A549 (cell line): ENCODE data around the gene MAP3K14. TPM values are rescaled to one million over a fixed set of nuclear protein-coding genes. Genes with fewer than 3 reads are reported as not detected.

Experiments
- ATAC-seq, 2 experiments: fragments of 200-7000 bp in 1 of 2; fragments of >200 bp in 1 of 2; cut with Nextera tagmentation in 1 of 2; cut with Tn5 transposase in 1 of 2; 3 replicates each; pipeline versions ENCODE4 v1.8.0 to v1.9.1; 2018 to 2020; ENCODE audit warnings: mild to moderate bottlenecking in 1 of 2, moderate library complexity in 1 of 2
- CTCF ChIA-PET: fragments of 300-600 bp; sonication (Branson Sonifier 250); formaldehyde crosslinking; extraction: SDS; loops from one replicate; lab custom pipeline; 2021; ENCODE audit warnings: antibody characterized with exemption, inconsistent platforms; lab: Yijun Ruan, JAX
- POLR2A ChIA-PET: fragments of 350-600 bp; formaldehyde crosslinking; extraction: SDS; loops from one replicate; lab custom pipeline; 2021; ENCODE audit warnings: antibody characterized with exemption, inconsistent platforms; lab: Yijun Ruan, JAX
- DNase-seq, 2 experiments: peaks; one replicate each; pipeline versions ENCODE4 v3.0.0 to v3.0.0-alpha.2; 2011 to 2016; ENCODE audit warnings: low read depth in 1 of 2, low spot score in 1 of 2
- FAIRE-seq: peaks from 2 replicates; lab custom pipeline; 2011; peaks lifted over from hg19 to GRCh38; lab: Jason Lieb, UNC
- H3K27ac ChIP-seq, 2 experiments: fragments of >200 bp; sonication (Bioruptor Twin); formaldehyde crosslinking; 3 replicates each; pipeline ENCODE4 v1.5.1; 2016 to 2017
- H3K4me1 ChIP-seq: fragments of >200 bp; sonication (Bioruptor Twin); formaldehyde crosslinking; 3 replicates; pipeline ENCODE4 v1.6.1; 2016
- H3K4me2 ChIP-seq: fragments of >200 bp; sonication (Bioruptor Twin); formaldehyde crosslinking; 3 replicates; pipeline ENCODE4 v1.6.1; 2016
- H3K4me3 ChIP-seq: fragments of >200 bp; sonication (Bioruptor Twin); formaldehyde crosslinking; 3 replicates; pipeline ENCODE4 v1.5.1; 2016
- H3K9me3 ChIP-seq: fragments of >200 bp; sonication (Bioruptor Twin); formaldehyde crosslinking; 3 replicates; pipeline ENCODE4 v1.6.1; 2016
- ATOH8 ChIP-seq: fragments of 250-450 bp; sonication (Bioruptor Pico); IDR thresholded peaks from 2 replicates; pipeline ENCODE4 v1.5.0; 2020; ENCODE audit warnings: low read depth, mild to moderate bottlenecking, moderate library complexity
- BHLHE40 ChIP-seq: IDR thresholded peaks from 2 replicates; pipeline ENCODE4 v1.6.1; 2012; ENCODE audit warnings: low read depth, low read length, inconsistent platforms
- CHD2 ChIP-seq: fragments of 150-350 bp; IDR thresholded peaks from 2 replicates; pipeline ENCODE4 v1.6.1; 2014; ENCODE audit warnings: low read length; ENCODE audit not compliant: partially characterized antibody
- CHD4 ChIP-seq: fragments of 200-600 bp; sonication (generic); IDR thresholded peaks from 2 replicates; pipeline ENCODE4 v1.6.1; 2016; ENCODE audit warnings: antibody characterized with exemption, mild to moderate bottlenecking, borderline replicate concordance
- ELK1 ChIP-seq: fragments of 150-350 bp; IDR thresholded peaks from 2 replicates; pipeline ENCODE4 v1.6.1; 2014; ENCODE audit warnings: low read depth, mild to moderate bottlenecking, low read length
- FOSB ChIP-seq: fragments of 250-450 bp; sonication (Bioruptor Pico); IDR thresholded peaks from 2 replicates; pipeline ENCODE4 v1.5.0; 2020; ENCODE audit warnings: mild to moderate bottlenecking, moderate library complexity
- FOSL2 ChIP-seq, 2 experiments: fragments of 450-650 bp in 1 of 2; fragments of >200 bp in 1 of 2; sonication (Bioruptor Twin) in 1 of 2; formaldehyde crosslinking; IDR thresholded peaks; 2 replicates each; pipeline versions ENCODE4 v1.5.0 to v1.6.1; 2016 to 2020; ENCODE audit warnings: mild to moderate bottlenecking in 1 of 2, moderate library complexity in 1 of 2
- KDM1A ChIP-seq: fragments of 200-600 bp; sonication (generic); IDR thresholded peaks from 2 replicates; pipeline ENCODE4 v1.6.1; 2016; ENCODE audit warnings: low read depth, mild to moderate bottlenecking
- MAFK ChIP-seq: fragments of 450-650 bp; IDR thresholded peaks from 2 replicates; pipeline ENCODE4 v1.6.1; 2014; ENCODE audit not compliant: partially characterized antibody
- MAX ChIP-seq: IDR thresholded peaks from 2 replicates; pipeline ENCODE4 v1.6.1; 2012
- MAZ ChIP-seq: fragments of 150-350 bp; IDR thresholded peaks from 2 replicates; pipeline ENCODE4 v1.6.1; 2014; ENCODE audit warnings: antibody characterized with exemption, low read depth, low read length, borderline replicate concordance
- PBX3 ChIP-seq: IDR thresholded peaks from 2 replicates; pipeline ENCODE4 v1.6.1; 2012
- POLR2AphosphoS2 ChIP-seq: conservative IDR thresholded peaks from 2 replicates; pipeline ENCODE4 v1.6.1; 2012; ENCODE audit warnings: low read length, improper control_type of control experiment, inconsistent platforms
- RAD21 ChIP-seq, 2 experiments: fragments of >200 bp in 1 of 2; sonication (Bioruptor Twin) in 1 of 2; formaldehyde crosslinking in 1 of 2; IDR thresholded peaks in 1 of 2; conservative IDR thresholded peaks in 1 of 2; 2 replicates in 1 of 2; 3 replicates in 1 of 2; pipeline ENCODE4 v1.6.1; 2012 to 2018; ENCODE audit warnings: inconsistent platforms in 1 of 2
- REST ChIP-seq: fragments of 200-600 bp; sonication (generic); IDR thresholded peaks from 2 replicates; pipeline ENCODE4 v1.6.1; 2016; ENCODE audit warnings: antibody characterized with exemption, mild to moderate bottlenecking, moderate library complexity
- RNF2 ChIP-seq: fragments of 200-600 bp; sonication (generic); IDR thresholded peaks from 2 replicates; pipeline ENCODE4 v1.6.1; 2016; ENCODE audit warnings: low read depth, mild to moderate bottlenecking, antibody characterized with exemption, moderate library complexity, borderline replicate concordance
- TFCP2L1 ChIP-seq: fragments of 250-450 bp; sonication (Bioruptor Pico); IDR thresholded peaks from 2 replicates; pipeline ENCODE4 v1.5.0; 2021; ENCODE audit warnings: mild to moderate bottlenecking
- WGBS: methylation state at CpG from one replicate; pipeline ENCODE4 v1.1.6; 2017; ENCODE audit errors: missing lambda C conversion rate; 5-methylcytosine and 5-hydroxymethylcytosine counted together
- polyA plus RNA-seq, 4 experiments: library from polyadenylated mRNA; depleted of rRNA in 3 of 4; stranded (reverse); fragments of >200 nt; fragmentation: RNase III in 1 of 4; extraction: RNeasy Plus Mini Kit Qiagen cat#74134 plus additional on column Dnase treatment in 1 of 4; gene quantifications; 2 replicates in 3 of 4; 3 replicates in 1 of 4; pipeline ENCODE4 v1.2.3, GENCODE V29; 2011 to 2017

Gene MAP3K14
- polyA plus RNA-seq, 2 of the 4 experiments (the other 2 are of a cell fraction) = 9.1 to 34.5 TPM

GRCh38 chr17:45311760-45312476 lies 4.9 kb downstream of the MAP3K14 start:
- WGBS = 17% methylated on average over 10 of the region's 10 CpGs
- DNase-seq = peak; percentile 59 to 62
- TF ChIP-seq CHD4 = no peak
- TF ChIP-seq TFCP2L1 (CRISPR knock-in tag) = no peak
- TF ChIP-seq POLR2AphosphoS2 = no peak
- peak; percentile 61 for TF ChIP-seq FOSL2 (IDR thresholded peaks at IDR 0.05)
- peak; percentile 84 for TF ChIP-seq FOSL2 (CRISPR knock-in tag; IDR thresholded peaks at IDR 0.05)
- no peak for TF ChIP-seq PBX3
- no peak for TF ChIP-seq FOSB (CRISPR knock-in tag)
- peak; percentile 53 for TF ChIP-seq MAX
- no peak for TF ChIP-seq ELK1
- TF ChIP-seq MAZ = no peak
- no peak for TF ChIP-seq RAD21 (conservative IDR thresholded peaks at IDR 0.05 in 1 of 2, IDR thresholded peaks at IDR 0.05 in 1 of 2)
- no peak for TF ChIP-seq KDM1A
- TF ChIP-seq REST = no peak
- no peak for TF ChIP-seq CHD2
- no peak for TF ChIP-seq BHLHE40
- no peak for TF ChIP-seq RNF2
- no peak for TF ChIP-seq MAFK
- TF ChIP-seq ATOH8 = no peak
- ATAC-seq = peak; percentile 0 to 5; a peak in 3 of 6 replicates
- FAIRE-seq = no peak
- Histone ChIP-seq H3K27ac (peak overlapping the region; percentile 91 to 92), H3K4me2 (peak overlapping the region; percentile 80), H3K9me3 (no peaks in the 10 kb centered on the region), H3K4me3 (peak overlapping the region; percentile 69), H3K4me1 (peaks cover 76% of the 10 kb centered on the region)
- ChIA-PET POLR2A (interaction anchor here (0.9 to 2.6 kb wide), 7 partner anchors 25 to 163 kb away, joined by 3 to 9 read pairs (median 4); partner anchors contain the start of gene HEXIM1), CTCF (interaction anchor here (0.7 to 39.8 kb wide), 26 partner anchors 8 to 177 kb away, joined by 3 to 640 read pairs (median 6); partner anchors contain the start of genes ACBD4 and FMNL1)
